ENCODE results near the gene RPP30. TPM values are rescaled to one million over a fixed set of nuclear protein-coding genes. Genes with fewer than 3 reads are reported as not detected.
"Not testable (repeated sequence)": the region's sequence is repeated elsewhere in the genome, so short reads cannot be mapped to it uniquely, and the experiment has no call there.

RPP30 gene
- total RNA-seq, 1 donor from 2014 or later = 32.9 TPM

- no peak for DNase-seq (ENCODE audit: low spot score)
Measured at GRCh38 chr10:90871279-90871765, 452 bp upstream of the RPP30 start.

GRCh38 chr10:90872648-90873020 lies 860 bp downstream of the RPP30 start:
- no peak for DNase-seq (ENCODE audit: low spot score)

DNA sequence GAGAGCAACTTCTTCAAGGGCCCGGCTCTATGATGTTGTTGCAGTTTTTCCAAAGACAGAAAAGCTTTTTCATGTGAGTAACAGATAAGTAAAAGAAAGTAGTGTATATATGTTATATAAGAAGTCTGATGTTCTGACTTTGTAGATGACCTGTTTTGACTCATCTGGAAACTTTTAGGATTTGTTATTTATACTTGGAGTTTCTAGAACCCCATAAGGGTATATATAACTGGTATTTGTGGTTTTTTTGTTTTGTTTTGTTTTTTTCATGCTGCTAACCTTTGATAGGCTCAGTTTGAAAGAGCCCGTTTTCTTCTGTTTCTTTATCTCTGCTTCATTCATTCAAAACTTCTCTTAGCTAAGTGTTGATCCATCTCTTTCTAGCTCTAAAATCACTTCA lies 7.3 kb downstream of the RPP30 start:
- DNase-seq (ENCODE audit: low spot score) = no peak

- not testable (repeated sequence) for DNase-seq (ENCODE audit: low spot score)
Measured at GRCh38 chr10:90880059-90880719, 8.4 kb downstream of the RPP30 start.

- no peak for DNase-seq (ENCODE audit: low spot score)
Measured at GRCh38 chr10:90884431-90884830, 12.7 kb downstream of the RPP30 start.

DNA sequence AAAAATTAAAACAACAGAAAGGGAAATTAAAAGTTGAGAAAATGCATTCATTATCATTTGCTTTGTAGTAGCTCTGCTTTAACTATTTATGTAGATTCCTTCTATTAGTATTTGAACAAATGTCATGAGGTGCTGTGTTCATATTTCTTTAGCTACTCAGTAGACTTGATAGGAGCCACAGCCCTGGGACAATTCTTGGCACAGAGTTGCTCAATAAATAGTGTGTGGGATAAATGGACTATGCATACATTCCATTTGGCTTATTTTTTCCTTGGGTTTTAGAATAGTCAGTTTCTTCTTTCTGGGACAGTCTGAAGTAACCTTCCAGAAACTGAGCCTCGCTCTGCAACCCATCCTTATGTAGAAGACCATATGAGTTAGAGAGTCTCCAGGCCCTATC lies 13.4 kb downstream of the RPP30 start:
- DNase-seq (ENCODE audit: low spot score) = no peak

DNA sequence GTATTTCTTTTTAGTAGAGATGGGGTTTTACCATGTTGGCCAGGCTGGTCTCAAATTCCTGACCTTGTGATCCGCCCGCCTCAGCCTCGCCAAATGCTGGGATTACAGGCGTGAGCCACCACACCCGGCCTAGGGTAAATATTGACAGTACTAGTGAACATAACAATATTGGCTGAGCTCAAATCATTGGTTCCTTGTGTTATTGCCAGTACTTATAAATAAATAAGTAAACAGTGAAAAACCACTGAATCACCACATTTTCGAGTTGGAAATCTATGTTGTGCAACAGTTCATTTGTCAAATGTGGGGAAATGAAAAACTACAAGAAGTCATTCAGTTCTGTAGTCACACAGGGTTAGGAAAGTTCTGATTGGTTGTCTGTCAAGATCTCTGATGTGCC lies 15.8 kb downstream of the RPP30 start:
- DNase-seq (ENCODE audit: low spot score) = no peak

- no peak for DNase-seq (ENCODE audit: low spot score)
Measured at GRCh38 chr10:90888387-90888786, 16.6 kb downstream of the RPP30 start.

GRCh38 chr10:90889636-90890035 lies 17.9 kb downstream of the RPP30 start:
- DNase-seq (ENCODE audit: low spot score) = no peak

DNA sequence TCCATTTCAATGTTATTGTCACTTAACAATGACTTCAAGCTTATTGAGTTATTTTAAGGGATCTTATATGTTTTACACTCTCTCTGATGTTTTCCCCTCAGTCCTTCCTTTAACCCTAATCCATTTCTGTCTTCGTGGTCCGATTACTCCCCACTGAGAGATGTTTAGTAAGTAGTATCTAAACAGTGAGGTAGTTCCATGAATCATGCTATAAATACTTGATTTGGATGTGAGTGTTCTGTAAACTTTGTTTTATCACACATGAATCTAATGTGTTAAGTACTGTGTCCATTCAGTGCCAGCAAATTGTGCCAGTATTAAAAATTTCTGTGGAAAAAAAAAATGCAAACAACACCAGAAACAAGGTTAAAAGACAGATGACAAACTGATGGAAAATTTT lies 18.6 kb downstream of the RPP30 start:
- no peak for DNase-seq (ENCODE audit: low spot score)

DNA sequence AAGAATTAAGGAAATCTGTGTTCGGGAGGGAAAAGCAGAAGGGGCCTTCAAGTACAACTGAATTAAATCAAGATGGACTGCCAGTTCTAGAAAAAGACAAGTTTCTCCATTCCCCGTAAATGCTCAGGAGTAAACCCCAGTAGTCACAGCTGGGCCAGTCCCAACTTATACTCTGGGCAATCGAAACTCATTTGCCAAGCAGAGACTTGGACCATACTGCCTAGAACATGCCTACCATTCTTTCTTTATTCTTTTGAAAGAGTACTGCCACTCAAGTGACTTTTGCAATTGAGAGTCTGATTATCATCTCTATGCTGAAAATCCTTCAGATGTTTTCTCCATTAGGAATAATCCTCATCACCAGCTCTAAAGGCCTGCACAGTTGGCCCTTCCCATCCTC lies 21.4 kb downstream of the RPP30 start:
- no peak for DNase-seq (ENCODE audit: low spot score)

DNA sequence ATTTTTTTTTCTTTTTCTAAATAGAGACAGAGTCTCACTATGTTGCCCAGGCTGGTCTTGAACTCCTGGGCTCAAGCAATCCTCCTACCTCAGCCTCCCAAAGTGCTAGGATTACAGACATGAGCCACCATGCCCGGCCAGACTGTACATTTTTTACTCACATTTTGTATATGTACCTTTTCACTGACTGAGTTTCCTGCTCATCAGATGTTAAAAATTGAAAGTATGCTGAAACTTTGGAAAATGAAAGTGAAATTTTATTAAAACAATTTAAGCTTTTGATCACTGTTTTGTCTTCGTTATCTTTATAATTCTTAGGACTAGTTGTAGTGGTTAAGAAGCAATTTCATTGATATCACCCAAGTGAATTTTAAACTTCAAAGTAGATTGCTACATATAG lies 25.1 kb downstream of the RPP30 start:
- not testable (repeated sequence) for DNase-seq (ENCODE audit: low spot score)

GRCh38 chr10:90905925-90906324 lies 34.2 kb downstream of the RPP30 start:
- no peak for DNase-seq (ENCODE audit: low spot score)

- no peak for DNase-seq (ENCODE audit: low spot score)
Measured at GRCh38 chr10:90906596-90906995, 34.8 kb downstream of the RPP30 start.

DNA sequence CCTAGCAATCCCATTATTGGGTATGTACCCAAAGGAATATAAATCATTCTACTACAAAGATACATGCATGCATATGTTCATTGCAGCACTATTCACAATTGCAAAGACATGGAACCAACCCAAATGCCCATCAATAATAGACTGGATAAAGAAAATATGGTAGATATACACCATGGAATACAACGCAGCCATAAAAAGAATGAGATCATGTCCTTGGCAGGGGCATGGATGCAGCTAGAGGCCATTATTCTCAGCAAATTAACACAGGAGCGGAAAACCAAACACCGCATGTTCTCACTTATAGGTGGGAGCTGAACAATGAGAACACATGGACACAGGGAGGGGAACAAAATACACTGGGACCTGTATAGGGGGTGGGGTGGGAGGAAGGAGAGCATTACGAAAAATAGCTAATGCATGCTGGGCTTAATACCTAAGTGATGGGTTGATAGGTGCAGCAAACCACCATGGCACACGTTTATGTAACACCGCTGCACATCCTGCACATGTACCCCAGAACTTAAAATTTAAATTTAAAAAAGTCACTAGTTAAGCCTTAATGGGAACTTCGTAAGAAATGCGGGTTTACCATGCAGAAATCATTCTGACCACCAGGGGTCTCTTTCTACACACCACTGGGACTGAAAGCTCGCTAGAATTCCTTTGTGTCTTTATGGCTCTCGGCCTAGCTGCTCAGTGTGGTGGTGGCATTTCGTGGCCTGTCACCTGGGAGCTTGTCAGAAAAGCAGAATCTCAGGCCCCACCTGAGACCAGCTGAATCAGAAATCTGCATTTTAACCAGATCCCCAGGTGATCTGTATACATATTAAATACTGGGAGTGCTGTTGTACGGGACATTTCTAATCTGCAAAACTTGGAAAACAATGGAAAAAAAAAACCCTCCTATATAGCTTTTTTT lies 39.6 kb downstream of the RPP30 start:
- DNase-seq (ENCODE audit: low spot score) = peak; percentile 65

DNA sequence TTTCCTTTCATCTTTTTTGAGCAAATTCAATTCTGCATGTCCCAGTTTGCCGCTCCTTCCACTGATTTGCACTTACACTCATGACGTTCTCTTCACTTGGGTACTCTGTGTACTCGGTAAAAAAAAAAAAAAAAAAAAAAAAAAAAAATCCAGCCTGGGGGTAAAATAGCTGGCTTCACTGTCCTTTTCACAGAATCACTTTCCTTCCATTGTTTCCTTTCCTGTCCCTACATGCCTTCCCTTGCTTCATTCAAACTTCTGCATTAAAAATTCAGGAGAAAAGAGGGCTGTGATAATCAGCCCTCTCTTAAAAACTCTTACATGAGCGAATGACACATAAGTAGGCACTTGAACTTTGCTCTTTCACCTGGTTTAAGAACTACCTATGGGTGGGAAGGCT lies 40.4 kb downstream of the RPP30 start:
- DNase-seq (ENCODE audit: low spot score) = no peak

DNA sequence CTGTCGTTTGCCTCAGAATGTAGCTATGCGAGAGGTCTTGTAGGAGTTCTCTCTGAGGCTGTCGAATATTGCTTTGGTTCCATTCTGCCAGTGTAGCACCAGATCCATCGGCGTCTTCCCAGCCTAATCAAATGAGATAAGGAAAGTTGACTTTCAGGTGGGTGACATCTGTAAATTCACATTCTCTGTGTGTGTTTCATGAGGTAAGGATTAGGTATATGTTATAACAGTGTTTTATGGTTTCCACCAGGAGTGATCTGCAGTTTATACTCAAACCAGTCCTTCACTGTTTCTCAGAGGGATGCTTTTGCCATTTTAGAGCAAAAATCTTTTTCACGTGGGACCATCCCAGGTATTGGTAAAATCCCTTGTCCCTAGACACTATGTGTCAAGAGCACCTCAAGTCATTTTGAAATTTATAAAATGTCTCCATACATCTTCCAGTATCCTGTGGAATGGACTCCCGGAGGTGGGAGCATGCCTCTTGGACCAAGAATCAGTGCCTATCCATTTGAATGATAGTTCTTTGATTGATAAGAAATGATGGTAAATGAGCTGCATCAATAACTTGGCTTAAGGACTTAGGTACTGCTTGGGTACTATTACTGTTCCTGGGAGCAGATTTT lies 41.2 kb downstream of the RPP30 start:
- DNase-seq (ENCODE audit: low spot score) = no peak

- no peak for DNase-seq (ENCODE audit: low spot score)
Measured at GRCh38 chr10:90913774-90914420, 42.1 kb downstream of the RPP30 start.

GRCh38 chr10:90914992-90915765 lies 43.4 kb downstream of the RPP30 start:
- no peak for DNase-seq (ENCODE audit: low spot score)

DNA sequence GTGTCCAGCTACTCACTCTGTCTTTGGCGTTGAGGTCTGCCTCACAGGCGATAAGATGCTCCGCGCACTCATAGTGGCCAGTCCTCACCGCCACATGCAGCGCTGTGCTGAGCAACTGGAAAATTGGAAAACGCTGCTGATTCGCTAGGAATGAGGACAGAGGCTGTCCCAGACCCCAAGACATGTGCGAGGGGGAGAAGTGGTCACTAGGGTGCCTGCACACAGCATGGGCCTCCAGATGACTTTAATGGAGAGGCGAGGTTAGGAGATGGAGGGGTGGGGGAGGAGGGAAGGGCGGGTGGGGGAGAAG lies 43.9 kb downstream of the RPP30 start:
- no peak for DNase-seq (ENCODE audit: low spot score)

DNA sequence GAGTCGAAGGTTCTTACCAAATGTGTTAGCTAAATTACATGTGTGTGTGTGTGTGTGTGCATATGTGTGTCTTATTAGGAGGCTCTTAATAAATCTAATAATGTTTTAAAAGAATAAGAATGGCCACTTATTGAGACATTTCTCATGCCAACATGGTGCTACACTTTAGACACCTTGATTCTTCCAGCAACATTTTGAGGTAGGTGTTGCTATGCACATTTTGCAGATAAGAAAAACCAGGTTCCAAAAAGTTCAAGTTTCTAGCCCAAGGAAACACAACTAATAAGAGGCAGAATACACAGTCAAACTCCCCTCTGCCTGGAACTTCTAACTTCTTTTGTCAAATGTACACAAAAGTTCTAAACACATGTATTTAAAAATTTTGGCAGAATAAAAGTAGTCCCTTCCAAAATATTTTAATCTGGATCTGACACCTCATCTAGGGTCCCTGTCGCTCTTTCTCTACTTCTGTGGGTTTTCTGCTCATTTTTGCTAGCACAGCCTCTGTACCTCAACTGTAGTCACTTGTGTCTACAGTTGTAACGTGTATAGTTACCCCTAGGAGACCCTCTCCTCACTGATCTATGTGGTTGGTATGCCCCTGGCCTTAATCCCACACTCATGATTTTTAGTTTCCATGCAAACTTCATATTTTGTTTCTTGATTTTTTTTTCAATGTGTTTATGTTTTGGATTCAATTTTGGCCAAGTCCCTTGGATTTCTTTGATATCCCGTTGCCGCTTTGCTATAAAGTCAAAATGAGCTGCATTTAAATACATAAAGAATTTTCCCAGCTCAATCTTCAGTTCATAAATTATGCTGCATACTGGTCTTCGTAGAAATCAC lies 44.8 kb downstream of the RPP30 start:
- no peak for DNase-seq (ENCODE audit: low spot score)

Measured in ureter (tissue), 1 donor.